ENCODE measurements around the gene SLC25A33.
A peak's percentile ranks its signal among the peaks of the same experiment; 100 is the strongest.
"Not testable (repeated sequence)": the region's sequence is repeated elsewhere in the genome, so short reads cannot be mapped to it uniquely, and the experiment has no call there.

Gene SLC25A33

DNA sequence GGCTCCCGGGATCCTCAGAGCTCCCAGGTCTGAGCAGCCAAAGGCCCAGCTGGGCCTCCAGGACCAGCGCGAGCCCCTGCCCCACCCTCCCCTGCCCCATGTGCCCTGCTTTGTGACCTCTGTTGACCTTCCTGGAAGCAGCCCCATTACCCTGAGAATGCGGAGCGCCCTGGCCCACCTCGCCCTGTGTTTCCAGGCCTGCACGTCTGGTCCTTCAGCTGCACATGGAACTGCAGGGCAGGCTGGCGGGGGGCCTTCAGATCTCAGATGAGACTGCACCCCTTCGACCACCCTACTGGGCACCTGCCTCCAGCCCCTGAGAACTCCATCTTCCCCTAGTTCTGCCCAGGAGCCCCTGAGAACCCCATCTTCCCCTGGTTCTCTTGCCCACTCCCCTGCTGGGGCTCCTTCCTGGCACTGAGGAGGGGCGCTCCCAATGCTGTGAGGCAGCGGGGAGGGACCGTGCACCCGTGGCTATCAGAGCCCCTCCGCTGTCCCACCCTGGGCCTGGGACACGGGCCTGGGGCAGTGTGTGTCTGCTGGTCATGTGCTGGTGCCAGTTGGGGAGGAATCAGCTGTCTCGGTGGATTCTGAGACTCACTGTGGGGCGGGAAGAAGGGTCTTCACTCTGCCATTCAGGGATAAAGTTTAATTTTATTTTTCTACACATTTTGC is 74.5 kb downstream of the SLC25A33 start:
- no peak for DNase-seq (ENCODE audit: low read depth)
- no peak overlapping the region for H3K4me3 ChIP-seq (ENCODE audit: low read depth, low read length)
- TF ChIP-seq, protein P1, sequence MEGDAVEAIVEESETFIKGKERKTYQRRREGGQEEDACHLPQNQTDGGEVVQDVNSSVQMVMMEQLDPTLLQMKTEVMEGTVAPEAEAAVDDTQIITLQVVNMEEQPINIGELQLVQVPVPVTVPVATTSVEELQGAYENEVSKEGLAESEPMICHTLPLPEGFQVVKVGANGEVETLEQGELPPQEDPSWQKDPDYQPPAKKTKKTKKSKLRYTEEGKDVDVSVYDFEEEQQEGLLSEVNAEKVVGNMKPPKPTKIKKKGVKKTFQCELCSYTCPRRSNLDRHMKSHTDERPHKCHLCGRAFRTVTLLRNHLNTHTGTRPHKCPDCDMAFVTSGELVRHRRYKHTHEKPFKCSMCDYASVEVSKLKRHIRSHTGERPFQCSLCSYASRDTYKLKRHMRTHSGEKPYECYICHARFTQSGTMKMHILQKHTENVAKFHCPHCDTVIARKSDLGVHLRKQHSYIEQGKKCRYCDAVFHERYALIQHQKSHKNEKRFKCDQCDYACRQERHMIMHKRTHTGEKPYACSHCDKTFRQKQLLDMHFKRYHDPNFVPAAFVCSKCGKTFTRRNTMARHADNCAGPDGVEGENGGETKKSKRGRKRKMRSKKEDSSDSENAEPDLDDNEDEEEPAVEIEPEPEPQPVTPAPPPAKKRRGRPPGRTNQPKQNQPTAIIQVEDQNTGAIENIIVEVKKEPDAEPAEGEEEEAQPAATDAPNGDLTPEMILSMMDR (conservative IDR thresholded peaks at IDR 0.05; ENCODE audit: low read depth, low read length): no peak

DNA sequence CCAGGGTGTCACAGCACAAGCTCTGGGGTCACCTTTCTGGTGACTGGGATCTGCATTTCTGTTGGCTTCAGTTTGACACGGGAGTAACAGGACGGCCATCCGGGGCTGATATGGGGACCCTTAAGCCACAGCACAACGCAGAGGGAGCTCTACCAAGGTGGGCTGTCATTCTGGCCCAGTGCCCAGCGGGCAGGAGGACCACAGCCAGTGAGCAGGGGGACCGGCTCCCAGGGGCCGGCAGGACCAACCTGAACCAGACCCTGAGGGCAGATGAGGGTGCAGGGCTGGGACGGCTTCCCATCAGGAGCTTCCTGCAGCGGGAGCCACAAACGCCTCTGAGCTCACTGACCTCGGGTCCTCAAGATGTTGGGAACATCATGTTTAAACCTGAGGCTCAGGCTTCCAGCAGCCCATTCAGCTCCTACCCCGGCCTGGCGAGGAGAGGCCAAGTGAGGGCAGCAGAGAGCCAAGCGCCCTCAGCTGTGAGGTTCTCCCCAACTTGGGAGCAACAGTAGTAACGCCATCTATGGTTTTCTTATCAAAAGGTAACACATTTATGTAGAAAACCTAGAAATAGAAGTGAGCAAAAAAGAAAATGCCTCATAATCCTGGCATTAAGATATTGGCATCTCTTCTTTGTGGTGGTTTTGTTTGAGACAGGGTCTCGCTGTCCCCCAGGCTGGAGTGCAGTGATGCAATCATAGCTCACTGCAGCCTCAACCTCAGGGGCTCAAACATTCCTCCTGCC is 76.2 kb downstream of the SLC25A33 start:
- TF ChIP-seq, protein P1 (conservative IDR thresholded peaks at IDR 0.05; ENCODE audit: low read depth, low read length): peak; percentile 84
- DNase-seq (ENCODE audit: low read depth): peak; percentile 67
- no peak overlapping the region for H3K4me3 ChIP-seq (ENCODE audit: low read depth, low read length)

DNA sequence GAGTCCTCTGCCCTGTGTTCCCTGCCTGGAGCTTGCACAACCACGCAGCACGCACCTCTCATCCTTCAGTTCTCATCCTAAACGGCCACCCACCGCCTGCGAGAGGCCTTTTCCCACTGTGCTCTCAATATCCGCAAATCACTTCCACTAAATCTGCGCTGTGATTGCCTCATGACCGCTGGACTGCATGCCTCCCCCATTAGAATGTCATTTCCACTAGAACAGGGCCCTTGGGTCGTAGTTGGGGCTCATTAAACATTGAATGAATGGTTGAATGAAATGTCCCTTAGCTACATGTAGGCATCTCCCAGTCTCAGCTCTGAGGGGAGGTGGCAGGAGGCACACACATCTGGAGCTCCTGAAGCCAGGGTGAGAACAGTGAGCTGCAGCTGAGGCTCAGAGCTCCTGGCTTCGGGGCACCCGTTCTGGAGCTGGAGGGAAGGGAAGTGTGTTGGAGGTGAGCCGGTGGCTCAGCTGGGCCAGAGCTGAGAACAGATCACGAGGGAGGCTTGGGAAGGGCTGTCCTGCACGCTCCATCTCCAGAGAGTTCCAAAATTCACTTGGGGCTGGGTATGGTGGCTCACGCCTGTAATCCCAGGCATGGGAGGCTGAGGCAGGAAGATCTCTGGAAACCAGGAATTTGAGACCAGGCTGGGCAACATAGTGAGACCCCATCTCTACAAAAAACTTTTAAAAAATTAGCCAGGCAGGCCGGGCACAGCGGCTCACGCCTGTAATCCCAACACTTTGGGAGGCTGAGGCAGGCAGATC is 79.8 kb downstream of the SLC25A33 start:
- DNase-seq (ENCODE audit: low read depth): no peak
- TF ChIP-seq, protein P1 (conservative IDR thresholded peaks at IDR 0.05; ENCODE audit: low read depth, low read length): no peak
- H3K4me3 ChIP-seq (ENCODE audit: low read depth, low read length): no peak overlapping the region

DNA sequence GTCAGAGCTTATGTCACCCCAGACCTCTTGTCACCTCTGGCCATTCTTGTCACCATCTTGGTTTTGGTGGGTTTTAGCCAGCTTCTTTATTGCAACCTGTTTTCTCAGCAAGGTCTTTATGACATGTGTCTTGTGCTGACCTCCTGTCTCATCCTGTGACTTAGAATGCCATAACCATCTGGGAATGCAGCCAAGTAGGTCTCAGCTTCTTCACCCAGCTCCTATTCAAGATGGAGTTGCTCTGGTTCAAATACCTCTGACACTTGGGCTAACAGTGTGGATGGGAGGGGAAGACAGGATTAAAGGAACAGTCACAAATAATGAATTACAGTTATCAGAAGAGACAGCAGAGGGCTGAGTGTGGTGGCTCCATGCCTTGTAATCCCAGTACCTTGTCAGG is 81.8 kb downstream of the SLC25A33 start:
- TF ChIP-seq, protein P1 (conservative IDR thresholded peaks at IDR 0.05; ENCODE audit: low read depth, low read length): no peak

DNA sequence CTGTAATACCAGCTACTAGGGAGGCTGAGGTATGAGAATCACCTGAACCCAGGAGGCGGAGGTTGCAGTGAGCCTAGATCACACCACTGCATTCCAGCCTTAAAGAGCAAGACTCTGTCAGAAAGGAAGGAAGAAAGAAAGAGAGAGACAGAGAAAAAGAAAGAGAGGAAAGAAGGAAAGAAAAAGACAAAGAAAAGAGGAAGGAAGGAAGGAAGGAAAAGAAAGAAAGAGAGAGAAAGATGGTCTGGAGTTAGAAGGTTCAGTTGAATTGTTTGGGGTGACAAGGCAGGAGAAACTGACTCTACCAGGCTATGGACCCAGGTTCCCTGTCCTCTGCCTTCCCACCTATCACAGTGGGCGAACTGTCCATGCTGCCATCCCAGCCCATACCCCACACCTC is 84.8 kb downstream of the SLC25A33 start:
- no peak overlapping the region for H3K4me3 ChIP-seq (ENCODE audit: low read depth, low read length)
- no peak for DNase-seq (ENCODE audit: low read depth)
- TF ChIP-seq, protein P1 (conservative IDR thresholded peaks at IDR 0.05; ENCODE audit: low read depth, low read length): no peak

More for the DNA sequence above, 81.8 kb downstream of the SLC25A33 start:
- no peak for DNase-seq (ENCODE audit: low read depth)
- no peak overlapping the region for H3K4me3 ChIP-seq (ENCODE audit: low read depth, low read length)

DNA sequence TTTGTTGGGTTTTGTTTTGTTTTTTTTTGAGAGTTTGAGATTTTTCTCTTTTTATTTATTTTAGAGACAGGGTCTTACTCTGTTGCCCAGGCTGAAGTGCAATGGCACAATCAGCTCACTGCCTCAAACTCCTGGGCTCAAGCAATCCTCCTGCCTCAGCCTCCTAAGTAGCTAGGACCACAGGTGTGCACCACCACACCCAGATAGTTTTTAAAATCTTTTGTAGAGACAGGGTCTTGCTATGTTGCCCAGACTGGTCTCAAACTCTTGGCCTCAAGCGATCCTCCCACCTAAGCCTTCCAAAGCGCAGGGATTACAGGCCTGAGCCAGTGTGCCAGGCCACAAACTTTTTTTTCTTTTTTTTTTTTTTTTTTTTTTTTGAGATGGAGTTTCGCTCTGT is 85.8 kb downstream of the SLC25A33 start:
- not testable (repeated sequence) for H3K4me3 ChIP-seq (ENCODE audit: low read depth, low read length); DNase-seq (ENCODE audit: low read depth)

DNA sequence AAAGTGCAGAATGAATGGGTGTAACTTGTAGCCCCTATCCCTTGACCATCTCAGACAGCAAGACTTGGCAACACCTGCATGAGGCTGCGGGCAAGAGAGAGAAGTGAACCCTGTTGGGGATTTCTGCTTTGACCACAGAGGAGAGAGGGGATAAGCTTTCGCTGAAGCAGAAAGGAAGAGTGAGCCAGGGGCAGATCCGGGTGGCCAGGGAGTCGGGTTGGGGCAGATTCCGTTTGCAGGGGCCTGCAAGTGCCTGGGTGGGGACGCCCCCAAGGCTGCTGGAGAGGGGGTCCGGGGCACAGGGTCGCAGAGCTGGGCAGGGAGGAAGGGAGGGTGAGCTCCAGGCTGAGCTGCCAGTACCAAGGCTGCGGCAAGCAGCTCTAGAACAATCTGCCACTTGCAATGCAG is 86.9 kb downstream of the SLC25A33 start:
- no peak for DNase-seq (ENCODE audit: low read depth)
- no peak overlapping the region for H3K4me3 ChIP-seq (ENCODE audit: low read depth, low read length)
- TF ChIP-seq, protein P1 (conservative IDR thresholded peaks at IDR 0.05; ENCODE audit: low read depth, low read length): no peak
